ENCODE results near the gene RAB4B. TPM values are rescaled to one million over a fixed set of nuclear protein-coding genes. Genes with fewer than 3 reads are reported as not detected.

The RAB4B gene
- total RNA-seq, 1 donor from 2014 or later: 12.9 TPM

GRCh38 chr19:40797166-40797962 lies 19.3 kb downstream of the RAB4B start:
- Histone ChIP-seq H3K79me2 (ENCODE audit: low read depth) (peaks cover 32% of the 10 kb centered on the region), H3F3A (ENCODE audit: low read depth) (peaks cover 15% of the 10 kb centered on the region), H3K4me1 (peaks cover 17% of the 10 kb centered on the region), H3K27me3 (no peaks in the 10 kb centered on the region), H3K9ac (no peak overlapping the region), H3K36me3 (no peaks in the 10 kb centered on the region), H3K27ac (no peak overlapping the region), H3K4me2 (peak overlapping the region; percentile 69), H3K4me3 (no peak overlapping the region), H3K9me3 (ENCODE audit: low read depth) (no peaks in the 10 kb centered on the region), H2AFZ (replicated peaks) (no peak overlapping the region), H4K20me1 (ENCODE audit: low read depth) (peaks cover 30% of the 10 kb centered on the region)
- Mint-ChIP-seq H3K4me3 (peak overlapping the region; percentile 90), H3K27me3 (ENCODE audit: insufficient read depth, low read depth) (peaks cover 9% of the 10 kb centered on the region), H3K36me3 (peaks cover 2% of the 10 kb centered on the region), H3K27ac (no peak overlapping the region), H3K4me1 (peaks cover 36% of the 10 kb centered on the region), H3K9me3 (no peaks in the 10 kb centered on the region)
- TF ChIP-seq EZH2phosphoT487 (IDR thresholded peaks at IDR 0.05): no peak
- no peak for TF ChIP-seq EZH2 (IDR thresholded peaks at IDR 0.05)
- TF ChIP-seq CTCF (IDR thresholded peaks at IDR 0.05): no peak
- no peak for DNase-seq (ENCODE audit: low spot score)

- Histone ChIP-seq H4K20me1 (ENCODE audit: low read depth) (peaks cover 38% of the 10 kb centered on the region), H3K4me2 (peak overlapping the region; percentile 69), H3K27ac (peak overlapping the region; percentile 30), H3K9me3 (ENCODE audit: low read depth) (no peaks in the 10 kb centered on the region), H2AFZ (replicated peaks) (peak overlapping the region; percentile 86), H3K4me3 (peak overlapping the region; percentile 60), H3K79me2 (ENCODE audit: low read depth) (peaks cover 40% of the 10 kb centered on the region), H3K27me3 (no peaks in the 10 kb centered on the region), H3F3A (ENCODE audit: low read depth) (peaks cover 15% of the 10 kb centered on the region), H3K36me3 (no peaks in the 10 kb centered on the region), H3K4me1 (peaks cover 22% of the 10 kb centered on the region), H3K9ac (no peak overlapping the region)
- TF ChIP-seq CTCF (IDR thresholded peaks at IDR 0.05) (peak; percentile 45), EZH2phosphoT487 (IDR thresholded peaks at IDR 0.05) (no peak)
- H3K4me3 Mint-ChIP-seq: peak overlapping the region; percentile 90
- peak; percentile 91 for DNase-seq (ENCODE audit: low spot score)
- peaks cover 42% of the 10 kb centered on the region for H3K4me1 Mint-ChIP-seq
- peak overlapping the region; percentile 72 for H3K27ac Mint-ChIP-seq
- peaks cover 5% of the 10 kb centered on the region for H3K36me3 Mint-ChIP-seq
- peaks cover 12% of the 10 kb centered on the region for H3K27me3 Mint-ChIP-seq (ENCODE audit: insufficient read depth, low read depth)
- H3K9me3 Mint-ChIP-seq: no peaks in the 10 kb centered on the region
These were observed 20.1 kb downstream of the RAB4B start for GRCh38 chr19:40797963-40798682.

GRCh38 chr19:40798683-40799557 lies 20.9 kb downstream of the RAB4B start, which contains the start of gene EGLN2:
EGLN2 (plus strand) TSS chr19:40799191; CDS start chr19:40800573, 1,382 bp downstream.
- no peaks in the 10 kb centered on the region for H3K9me3 ChIP-seq (ENCODE audit: low read depth)
- no peaks in the 10 kb centered on the region for H3K27me3 ChIP-seq
- H3K79me2 ChIP-seq (ENCODE audit: low read depth): peaks cover 48% of the 10 kb centered on the region
- TF ChIP-seq EZH2 (IDR thresholded peaks at IDR 0.05): no peak
- no peak for TF ChIP-seq EZH2phosphoT487 (IDR thresholded peaks at IDR 0.05)
- no peak for TF ChIP-seq CTCF (IDR thresholded peaks at IDR 0.05)
- Mint-ChIP-seq H3K27ac (peak within 1 kb of the TSS; percentile 94), H3K27me3 (ENCODE audit: insufficient read depth, low read depth) (peaks cover 12% of the 10 kb centered on the region), H3K9me3 (no peaks in the 10 kb centered on the region), H3K4me3 (peak within 1 kb of the TSS; percentile 96), H3K4me1 (peaks cover 48% of the 10 kb centered on the region), H3K36me3 (peaks cover 5% of the 10 kb centered on the region)
- H3K27ac ChIP-seq: peak within 1 kb of the TSS; percentile 94
- DNase-seq (ENCODE audit: low spot score): peak; percentile 100
- no peaks in the 10 kb centered on the region for H3K36me3 ChIP-seq
- H3K4me3 ChIP-seq: peak within 1 kb of the TSS; percentile 99
- H3K4me2 ChIP-seq: peak within 1 kb of the TSS; percentile 97
- peaks cover 25% of the 10 kb centered on the region for H3K4me1 ChIP-seq
- H2AFZ ChIP-seq (replicated peaks): peak within 1 kb of the TSS; percentile 86
- H3K9ac ChIP-seq: peak within 1 kb of the TSS; percentile 83
- H3F3A ChIP-seq (ENCODE audit: low read depth): peaks cover 15% of the 10 kb centered on the region
- H4K20me1 ChIP-seq (ENCODE audit: low read depth): peaks cover 46% of the 10 kb centered on the region

Measured in neural progenitor cell (in vitro differentiated cells).